Fibroblast of the aortic adventitia (primary cell): ENCODE measurements around the gene ATP13A3. TPM values are rescaled to one million over a fixed set of nuclear protein-coding genes. Genes with fewer than 3 reads are reported as not detected.
A peak's percentile ranks its signal among the peaks of the same experiment; 100 is the strongest.

Experiments used
- DNase-seq: peaks from one replicate; pipeline ENCODE4 v3.0.0-alpha.2; 2010; ENCODE audit warnings: low read depth
- H3K4me3 ChIP-seq: 2 replicates; pipeline ENCODE4 v1.5.1; 2011; ENCODE audit warnings: low read depth, mild to moderate bottlenecking, control low read depth, low read length, moderate library complexity
- CTCF ChIP-seq: IDR thresholded peaks from 2 replicates; pipeline ENCODE4 v1.5.1; 2011; ENCODE audit warnings: mild to moderate bottlenecking, low read length, control low read depth, inconsistent platforms; ENCODE audit not compliant: insufficient read depth
- total RNA-seq: library from RNA; depleted of rRNA; stranded (reverse); fragments of >200 nt; gene quantifications from 2 replicates; pipeline ENCODE4 v1.2.3, GENCODE V29; 2012; ENCODE audit warnings: low replicate concordance

ATP13A3 gene
- total RNA-seq, 1 donor = 494 TPM

DNA sequence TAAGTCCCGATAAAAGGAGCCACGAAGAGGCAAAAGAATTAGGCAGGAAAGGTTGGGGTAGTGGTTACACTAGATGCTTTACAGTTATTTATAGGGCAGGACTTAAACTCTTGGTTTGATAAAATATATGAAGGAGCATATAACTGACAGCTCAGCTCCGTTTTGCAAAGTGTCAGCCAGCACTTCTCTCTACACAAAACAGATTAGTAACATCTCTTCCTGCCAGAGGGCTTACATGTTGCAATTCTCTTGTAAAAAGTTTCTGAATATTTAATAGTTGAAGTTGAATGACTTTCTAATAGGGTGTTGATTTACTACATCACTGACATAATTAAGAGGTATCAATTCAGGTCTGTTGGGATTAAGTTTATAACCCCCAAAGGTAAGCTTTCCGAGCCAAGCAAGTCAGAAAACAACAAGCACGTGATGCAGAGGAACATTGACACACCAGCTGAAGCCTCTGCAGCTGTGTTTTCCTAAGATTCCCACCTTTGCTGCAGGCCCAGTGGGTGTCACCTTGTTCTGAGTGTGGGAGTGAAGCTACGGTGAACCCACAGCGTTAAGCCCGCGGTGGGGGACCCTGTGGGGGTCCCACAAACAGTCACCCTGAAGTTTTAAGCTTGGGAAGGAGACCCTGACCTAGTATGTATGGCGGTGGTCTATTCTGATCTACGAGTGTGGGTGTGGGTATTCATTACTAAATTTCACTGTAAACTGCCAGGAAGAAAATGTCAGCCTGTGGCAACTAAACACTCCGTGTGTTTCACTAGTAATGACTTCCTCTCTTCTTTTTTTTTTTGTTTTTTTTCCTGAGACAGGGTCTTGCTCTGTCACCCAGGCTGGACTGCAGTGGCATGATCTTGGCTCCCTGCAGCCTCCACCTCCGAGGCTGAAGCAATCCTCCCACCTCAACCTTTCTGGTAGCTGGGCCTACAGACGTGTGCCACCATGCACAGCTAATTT is 22.0 kb upstream of the ATP13A3 start:
- no peak overlapping the region for H3K4me3 ChIP-seq
- DNase-seq = peak; percentile 37
- TF ChIP-seq CTCF = no peak

- DNase-seq = no peak
- TF ChIP-seq CTCF = no peak
- H3K4me3 ChIP-seq = no peak overlapping the region
These were observed 20.8 kb upstream of the ATP13A3 start for GRCh38 chr3:194507571-194507970.

GRCh38 chr3:194505791-194506415 is 19.1 kb upstream of the ATP13A3 start:
- no peak overlapping the region for H3K4me3 ChIP-seq
- no peak for TF ChIP-seq CTCF
- DNase-seq = peak; percentile 73

- TF ChIP-seq CTCF = no peak
- DNase-seq = no peak
- H3K4me3 ChIP-seq = no peak overlapping the region
These were observed 18.1 kb upstream of the ATP13A3 start for GRCh38 chr3:194504861-194505260.

- DNase-seq = no peak
- no peak overlapping the region for H3K4me3 ChIP-seq
- TF ChIP-seq CTCF = no peak
These were observed 17.3 kb upstream of the ATP13A3 start for GRCh38 chr3:194504146-194504545.

DNA sequence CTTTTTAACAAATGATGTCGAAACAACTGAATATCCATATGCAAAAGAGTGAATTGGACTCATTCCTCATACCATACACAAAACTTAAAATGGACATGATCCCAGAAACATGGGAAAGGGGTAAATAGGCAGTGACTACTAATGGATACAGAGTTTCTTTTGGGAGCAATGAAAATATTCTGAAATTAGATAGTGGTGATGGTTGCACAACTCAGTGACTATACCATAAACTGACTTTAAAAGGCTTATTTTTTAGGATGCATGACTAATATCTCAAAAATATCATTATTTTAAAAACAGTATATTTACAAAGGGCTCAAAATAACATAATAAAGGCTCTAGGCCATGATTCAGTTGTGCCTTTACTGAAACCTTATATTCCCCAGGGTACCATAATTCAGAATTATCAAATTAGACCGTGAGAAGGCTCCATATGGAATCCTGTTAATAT is 16.3 kb upstream of the ATP13A3 start:
- DNase-seq = peak; percentile 73
- TF ChIP-seq CTCF = no peak
- H3K4me3 ChIP-seq = no peak overlapping the region
